ENCODE results near the gene WDR72.
"Not testable (repeated sequence)": the region's sequence is repeated elsewhere in the genome, so short reads cannot be mapped to it uniquely, and the experiment has no call there.

Gene WDR72

GRCh38 chr15:53759411-53759931 lies at the start of gene WDR72:
WDR72 (minus strand) TSS chr15:53759663; CDS start chr15:53733149, 26,514 bp downstream.
- DNase-seq = peak in 1 of 10 donors; percentile 54
- intact Hi-C loops (cut with DNase I) = no loop called here

- intact Hi-C loops (cut with DNase I) = no loop called here
- no peak for DNase-seq
Measured at GRCh38 chr15:53808058-53808706, 48.7 kb upstream of the WDR72 start.

- DNase-seq = no peak
Measured at GRCh38 chr15:53807501-53807900, 48.0 kb upstream of the WDR72 start.

GRCh38 chr15:53802672-53803071 lies 43.2 kb upstream of the WDR72 start:
- intact Hi-C loops (cut with DNase I) = no loop called here
- no peak for DNase-seq

More at GRCh38 chr15:53807501-53807900, 48.0 kb upstream of the WDR72 start:
- intact Hi-C loops (cut with DNase I) = no loop called here

GRCh38 chr15:53791581-53791980 lies 32.1 kb upstream of the WDR72 start:
- intact Hi-C loops (cut with DNase I) = no loop called here
- no peak for DNase-seq

GRCh38 chr15:53789654-53790375 lies 30.4 kb upstream of the WDR72 start:
- intact Hi-C loops (cut with DNase I) = no loop called here
- DNase-seq = no peak

GRCh38 chr15:53786401-53786800 lies 26.9 kb upstream of the WDR72 start:
- no peak for DNase-seq
- intact Hi-C loops (cut with DNase I) = no loop called here

- intact Hi-C loops (cut with DNase I); DNase-seq: not testable (repeated sequence)
Measured at GRCh38 chr15:53785241-53785640, 25.8 kb upstream of the WDR72 start.

- no peak for DNase-seq
- intact Hi-C loops (cut with DNase I) = no loop called here
Measured at GRCh38 chr15:53762916-53763315, 3.5 kb upstream of the WDR72 start.

GRCh38 chr15:53758412-53758811 lies 1.1 kb downstream of the WDR72 start:
- intact Hi-C loops (cut with DNase I) = no loop called here
- DNase-seq = no peak

- intact Hi-C loops (cut with DNase I) = no loop called here
- no peak for DNase-seq
Measured at GRCh38 chr15:53757906-53758305, 1.6 kb downstream of the WDR72 start.

- no peak for DNase-seq
- intact Hi-C loops (cut with DNase I) = no loop called here
Measured at GRCh38 chr15:53753813-53754212, 5.7 kb downstream of the WDR72 start.

GRCh38 chr15:53752406-53752805 lies 7.1 kb downstream of the WDR72 start:
- no peak for DNase-seq
- intact Hi-C loops (cut with DNase I) = no loop called here

- intact Hi-C loops (cut with DNase I) = no loop called here
Measured at GRCh38 chr15:53747501-53748068, 11.9 kb downstream of the WDR72 start.

GRCh38 chr15:53746101-53746500 lies 13.4 kb downstream of the WDR72 start:
- DNase-seq = no peak
- intact Hi-C loops (cut with DNase I) = no loop called here

More at GRCh38 chr15:53747501-53748068, 11.9 kb downstream of the WDR72 start:
- DNase-seq = no peak

- no peak for DNase-seq
- intact Hi-C loops (cut with DNase I) = no loop called here
Measured at GRCh38 chr15:53739651-53740050, 19.8 kb downstream of the WDR72 start.

- intact Hi-C loops (cut with DNase I) = no loop called here
- DNase-seq = no peak
Measured at GRCh38 chr15:53739187-53739586, 20.3 kb downstream of the WDR72 start.

GRCh38 chr15:53721334-53722087 lies 38.0 kb downstream of the WDR72 start:
- intact Hi-C loops (cut with DNase I) = no loop called here
- DNase-seq = no peak

GRCh38 chr15:53716909-53717876 lies 42.3 kb downstream of the WDR72 start:
- DNase-seq = no peak
- intact Hi-C loops (cut with DNase I) = loop anchor here (5.0 kb wide), 1 partner anchor 935 kb away; no protein-coding TSS in a partner anchor

- DNase-seq = peak in 1 of 10 donors; percentile 35
- intact Hi-C loops (cut with DNase I) = no loop called here
Measured at GRCh38 chr15:53713218-53713617, 46.2 kb downstream of the WDR72 start.
